ENCODE measurements around the gene EVC2.
A peak's percentile ranks its signal among the peaks of the same experiment; 100 is the strongest.

Gene EVC2

GRCh38 chr4:5720157-5720850, 11.9 kb upstream of the EVC2 start:
- Histone ChIP-seq H4K20me1 (no peaks in the 10 kb centered on the region; a peak in 1 of 22 replicates), H3K27me3 (no peaks in the 10 kb centered on the region)
- no peak for TF ChIP-seq Cebpa-rat (IDR thresholded peaks at IDR 0.05)

GRCh38 chr4:5719350-5720055, 11.1 kb upstream of the EVC2 start:
- H4K20me1 ChIP-seq, result no peaks in the 10 kb centered on the region; a peak in 1 of 22 replicates
- no peak for TF ChIP-seq Cebpa-rat (IDR thresholded peaks at IDR 0.05)
- H3K4me1 ChIP-seq, result peaks cover 0 to 15% (median 8%) of the 10 kb centered on the region in 10 experiments; a peak in 12 of 20 replicates
- H3K27me3 ChIP-seq, result no peaks in the 10 kb centered on the region
- peaks cover 0 to 21% (median 5%) of the 10 kb centered on the region in 11 experiments; a peak in 5 of 22 replicates for H3K36me3 ChIP-seq
- peaks cover 10 to 17% (median 14%) of the 10 kb centered on the region in 11 experiments for H3K9me3 ChIP-seq (replicated peaks in 1 of 11)
- H3K4me2 ChIP-seq, result peak overlapping the region in 2 of 11 experiments; percentile 16 to 47; a peak in 4 of 22 replicates
- no peak overlapping the region for H3K27ac ChIP-seq
- no peak overlapping the region for H3K9ac ChIP-seq
- no peak overlapping the region for H3K4me3 ChIP-seq

More at GRCh38 chr4:5720157-5720850, 11.9 kb upstream of the EVC2 start:
- Histone ChIP-seq H3K4me3 (no peak overlapping the region), H3K4me2 (peak overlapping the region in 2 of 11 experiments; percentile 16 to 47; a peak in 2 of 22 replicates), H3K27ac (no peak overlapping the region), H3K9me3 (replicated peaks in 1 of 11) (peaks cover 2 to 9% (median 6%) of the 10 kb centered on the region in 11 experiments), H3K9ac (no peak overlapping the region), H3K36me3 (peaks cover 0 to 13% (median under 1%) of the 10 kb centered on the region in 11 experiments; a peak in 5 of 22 replicates), H3K4me1 (peaks cover 0 to 15% (median 8%) of the 10 kb centered on the region in 10 experiments; a peak in 12 of 20 replicates)

DNA sequence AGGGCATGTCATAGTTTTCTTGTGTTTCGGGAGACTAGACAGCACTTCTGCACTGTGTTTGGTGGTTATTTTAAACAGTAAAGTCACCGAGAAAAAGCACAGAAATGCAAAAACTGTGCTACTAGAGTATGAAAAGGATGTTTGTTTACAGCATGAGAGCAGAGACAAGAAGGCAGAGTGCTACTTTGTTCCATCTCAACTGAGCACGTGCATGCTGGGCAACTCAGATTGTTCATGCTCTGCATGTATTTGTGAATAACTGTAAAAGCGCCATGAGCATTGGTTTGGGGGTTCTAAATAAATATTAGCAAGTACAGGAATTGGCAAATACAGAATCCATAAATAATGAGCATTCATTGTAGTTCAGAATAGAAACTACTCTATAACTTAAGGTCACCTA, 10.1 kb upstream of the EVC2 start:
- H3K4me1 ChIP-seq, result peaks cover 0 to 15% (median 8%) of the 10 kb centered on the region in 10 experiments; a peak in 12 of 20 replicates
- H3K9ac ChIP-seq, result no peak overlapping the region
- no peaks in the 10 kb centered on the region for H3K27me3 ChIP-seq
- peaks cover 0 to 24% (median 5%) of the 10 kb centered on the region in 11 experiments; a peak in 5 of 22 replicates for H3K36me3 ChIP-seq
- H3K4me3 ChIP-seq, result no peak overlapping the region
- H3K9me3 ChIP-seq (replicated peaks in 1 of 11), result peaks cover 14 to 25% (median 19%) of the 10 kb centered on the region in 11 experiments
- TF ChIP-seq Cebpa-rat (IDR thresholded peaks at IDR 0.05), result no peak
- no peak overlapping the region for H3K27ac ChIP-seq
- no peaks in the 10 kb centered on the region; a peak in 1 of 22 replicates for H4K20me1 ChIP-seq
- H3K4me2 ChIP-seq, result no peak overlapping the region

- H3K27me3 ChIP-seq, result no peaks in the 10 kb centered on the region
- no peak overlapping the region for H3K9ac ChIP-seq
- H3K36me3 ChIP-seq, result peaks cover 0 to 24% (median 5%) of the 10 kb centered on the region in 11 experiments; a peak in 5 of 22 replicates
- H3K9me3 ChIP-seq (replicated peaks in 1 of 11), result peaks cover 14 to 25% (median 19%) of the 10 kb centered on the region in 11 experiments
- H4K20me1 ChIP-seq, result no peaks in the 10 kb centered on the region; a peak in 1 of 22 replicates
- H3K27ac ChIP-seq, result no peak overlapping the region
- TF ChIP-seq Cebpa-rat (IDR thresholded peaks at IDR 0.05), result no peak
- no peak overlapping the region for H3K4me3 ChIP-seq
- no peak overlapping the region for H3K4me2 ChIP-seq
- peaks cover 0 to 16% (median 8%) of the 10 kb centered on the region in 10 experiments; a peak in 12 of 20 replicates for H3K4me1 ChIP-seq
These were observed 9.2 kb upstream of the EVC2 start for GRCh38 chr4:5717449-5718158.

GRCh38 chr4:5716391-5716790, 8.0 kb upstream of the EVC2 start:
- H3K36me3 ChIP-seq, result peaks cover 0 to 24% (median 5%) of the 10 kb centered on the region in 11 experiments; a peak in 5 of 22 replicates
- H3K4me3 ChIP-seq, result no peak overlapping the region
- no peak overlapping the region for H3K27ac ChIP-seq
- H3K9me3 ChIP-seq (replicated peaks in 1 of 11), result peaks cover 14 to 25% (median 19%) of the 10 kb centered on the region in 11 experiments
- no peaks in the 10 kb centered on the region for H3K27me3 ChIP-seq
- H3K4me1 ChIP-seq, result peaks cover 5 to 26% (median 15%) of the 10 kb centered on the region in 10 experiments; a peak in 17 of 20 replicates
- 0 out of 22 replicates have a peak, but pooled peaks cover 0 to 6% (median 0%) of the 10 kb centered on the region in 11 experiments for H4K20me1 ChIP-seq
- no peak overlapping the region for H3K4me2 ChIP-seq
- TF ChIP-seq Cebpa-rat (IDR thresholded peaks at IDR 0.05), result no peak
- H3K9ac ChIP-seq, result no peak overlapping the region

GRCh38 chr4:5715357-5715756, 7.0 kb upstream of the EVC2 start:
- peaks cover 5 to 30% (median 16%) of the 10 kb centered on the region in 10 experiments; a peak in 17 of 20 replicates for H3K4me1 ChIP-seq
- peaks cover 14 to 25% (median 19%) of the 10 kb centered on the region in 11 experiments for H3K9me3 ChIP-seq (replicated peaks in 1 of 11)
- H3K27me3 ChIP-seq, result no peaks in the 10 kb centered on the region
- TF ChIP-seq Cebpa-rat (IDR thresholded peaks at IDR 0.05), result no peak
- no peak overlapping the region for H3K27ac ChIP-seq
- H3K9ac ChIP-seq, result no peak overlapping the region
- 0 out of 22 replicates have a peak, but pooled peaks cover 0 to 6% (median 0%) of the 10 kb centered on the region in 11 experiments for H4K20me1 ChIP-seq
- peaks cover 0 to 17% (median 5%) of the 10 kb centered on the region in 11 experiments; a peak in 4 of 22 replicates for H3K36me3 ChIP-seq
- no peak overlapping the region for H3K4me2 ChIP-seq
- H3K4me3 ChIP-seq, result no peak overlapping the region

GRCh38 chr4:5713861-5714260, 5.5 kb upstream of the EVC2 start:
- peaks cover 14 to 25% (median 19%) of the 10 kb centered on the region in 11 experiments for H3K9me3 ChIP-seq (replicated peaks in 1 of 11)
- no peak for TF ChIP-seq Cebpa-rat (IDR thresholded peaks at IDR 0.05)
- peaks cover 0 to 11% (median 5%) of the 10 kb centered on the region in 11 experiments; a peak in 3 of 22 replicates for H3K36me3 ChIP-seq
- H3K4me3 ChIP-seq, result no peak overlapping the region
- no peak overlapping the region for H3K9ac ChIP-seq
- no peaks in the 10 kb centered on the region for H3K27me3 ChIP-seq
- H4K20me1 ChIP-seq, result 0 out of 22 replicates have a peak, but pooled peaks cover 0 to 6% (median 0%) of the 10 kb centered on the region in 11 experiments
- H3K27ac ChIP-seq, result no peak overlapping the region
- no peak overlapping the region for H3K4me2 ChIP-seq
- H3K4me1 ChIP-seq, result peaks cover 0 to 29% (median 21%) of the 10 kb centered on the region in 10 experiments; a peak in 17 of 20 replicates

GRCh38 chr4:5712931-5713330, 4.6 kb upstream of the EVC2 start:
- H3K9ac ChIP-seq, result no peak overlapping the region

More at GRCh38 chr4:5712931-5713330, 4.6 kb upstream of the EVC2 start:
- Histone ChIP-seq H3K4me2 (peak overlapping the region in 3 of 11 experiments; percentile 69 to 81 (median 80); a peak in 1 of 22 replicates), H3K27me3 (no peaks in the 10 kb centered on the region), H3K9me3 (replicated peaks in 1 of 11) (peaks cover 14 to 25% (median 19%) of the 10 kb centered on the region in 11 experiments), H3K4me3 (no peak overlapping the region), H3K4me1 (peaks cover 0 to 32% (median 25%) of the 10 kb centered on the region in 10 experiments; a peak in 17 of 20 replicates), H3K36me3 (peaks cover 0 to 11% (median 5%) of the 10 kb centered on the region in 11 experiments; a peak in 3 of 22 replicates), H4K20me1 (0 out of 22 replicates have a peak, but pooled peaks cover 0 to 6% (median 0%) of the 10 kb centered on the region in 11 experiments), H3K27ac (no peak overlapping the region)
- no peak for TF ChIP-seq Cebpa-rat (IDR thresholded peaks at IDR 0.05)

Measured in BLaER1 treated with 17β-estradiol and CSF1 and Interleukin-3, amounts not matched to agents 10 nM and 100 nM (cell line).